IMR-90 (cell line): ENCODE results near the gene NDUFB2. TPM values are rescaled to one million over a fixed set of nuclear protein-coding genes. Genes with fewer than 3 reads are reported as not detected.

ENCODE experiments used
- ATAC-seq: fragments of 200-7000 bp; cut with Tn5 transposase; 2 replicates; pipeline ENCODE4 v1.9.1; 2020; ENCODE audit warnings: low read depth, mild to moderate bottlenecking, moderate library complexity
- BruUV-seq: library from RNA; stranded (reverse); fragments of 400-500 nt; replicated peaks from 2 replicates; lab custom pipeline; 2021; lab: Mats Ljungman, UMichigan
- CTCF ChIA-PET: fragments of 300-600 bp; formaldehyde crosslinking; extraction: SDS; loops from one replicate; lab custom pipeline; 2021; ENCODE audit warnings: antibody characterized with exemption; lab: Yijun Ruan, JAX
- POLR2A ChIA-PET: fragments of 300-600 bp; sonication (Branson Sonifier 250); formaldehyde crosslinking; loops from one replicate; lab custom pipeline; 2022; ENCODE audit warnings: antibody characterized with exemption; ENCODE audit not compliant: unreplicated experiment; lab: Charles Lee
- DNase-seq: peaks from one replicate; pipeline ENCODE4 v3.0.0; 2013
- H2AFZ ChIP-seq: replicated peaks from 2 replicates; pipeline ENCODE3; 2013; ENCODE audit warnings: low read length, mild to moderate bottlenecking; ENCODE audit not compliant: poor library complexity
- H2AK5ac ChIP-seq: 2 replicates; pipeline ENCODE4 v1.6.1; 2013; ENCODE audit warnings: low read depth, low read length, inconsistent platforms
- H2AK9ac ChIP-seq: replicated peaks from 2 replicates; pipeline ENCODE3; 2013; ENCODE audit warnings: mild to moderate bottlenecking, low read depth, low read length, moderate library complexity; ENCODE audit not compliant: poor library complexity
- H2BK120ac ChIP-seq: 2 replicates; pipeline ENCODE4 v1.6.1; 2013; ENCODE audit warnings: low read depth, low read length, inconsistent platforms
- H2BK15ac ChIP-seq: 3 replicates; pipeline ENCODE4 v1.6.1; 2013; ENCODE audit warnings: low read depth, low read length, inconsistent platforms
- H2BK20ac ChIP-seq: 2 replicates; pipeline ENCODE4 v1.6.1; 2013; ENCODE audit warnings: low read depth, mild to moderate bottlenecking, inconsistent platforms, low read length, moderate library complexity
- H2BK5ac ChIP-seq: 2 replicates; pipeline ENCODE4 v1.6.1; 2013; ENCODE audit warnings: mild to moderate bottlenecking, low read depth, low read length, inconsistent platforms; ENCODE audit not compliant: poor library complexity, severe bottlenecking
- H3K14ac ChIP-seq: replicated peaks from 2 replicates; pipeline ENCODE4 v1.6.1; 2013; ENCODE audit warnings: low read depth, low read length, inconsistent platforms
- H3K18ac ChIP-seq: 2 replicates; pipeline ENCODE4 v1.6.1; 2013; ENCODE audit warnings: low read depth, low read length, control low read depth
- H3K23ac ChIP-seq: 2 replicates; pipeline ENCODE4 v1.6.1; 2013; ENCODE audit warnings: low read depth, low read length, inconsistent platforms
- H3K27ac ChIP-seq: 2 replicates; pipeline ENCODE4 v1.5.1; 2013; ENCODE audit warnings: mild to moderate bottlenecking, control low read depth, low read length; ENCODE audit not compliant: insufficient read depth
- H3K27me3 ChIP-seq: 2 replicates; pipeline ENCODE4 v1.6.1; 2013; ENCODE audit warnings: low read length; ENCODE audit not compliant: control insufficient read depth, insufficient read depth
- H3K36me3 ChIP-seq: 2 replicates; pipeline ENCODE4 v1.6.1; 2013; ENCODE audit warnings: low read length, mixed read lengths; ENCODE audit not compliant: control insufficient read depth, insufficient read depth
- H3K4ac ChIP-seq: 2 replicates; pipeline ENCODE4 v1.6.1; 2013; ENCODE audit warnings: low read depth, low read length, inconsistent platforms
- H3K4me1 ChIP-seq: 2 replicates; pipeline ENCODE4 v1.6.1; 2013; ENCODE audit warnings: low read length, mixed read lengths; ENCODE audit not compliant: control insufficient read depth, insufficient read depth
- H3K4me2 ChIP-seq: 2 replicates; pipeline ENCODE4 v1.6.1; 2013; ENCODE audit warnings: low read depth, mild to moderate bottlenecking, control low read depth, low read length, moderate library complexity
- H3K4me3 ChIP-seq: 2 replicates; pipeline ENCODE4 v1.5.1; 2013; ENCODE audit warnings: low read depth, mild to moderate bottlenecking, control low read depth, low read length, moderate library complexity; ENCODE audit not compliant: insufficient read depth
- H3K56ac ChIP-seq: 2 replicates; pipeline ENCODE4 v1.6.1; 2013; ENCODE audit warnings: low read length, inconsistent platforms; ENCODE audit not compliant: insufficient read depth; ENCODE audit errors: extremely low read depth
- H3K79me1 ChIP-seq, 2 experiments: 2 replicates each; pipeline ENCODE4 v1.6.1; 2013; ENCODE audit warnings: low read length in 2 of 2, inconsistent platforms in 1 of 2, low read depth in 1 of 2
- H3K9ac ChIP-seq: 2 replicates; pipeline ENCODE4 v1.6.1; 2013; ENCODE audit warnings: low read depth, low read length, control low read depth
- H3K9me1 ChIP-seq: 2 replicates; pipeline ENCODE4 v1.6.1; 2013; ENCODE audit warnings: low read length, inconsistent platforms; ENCODE audit not compliant: insufficient read depth
- H3K9me3 ChIP-seq: 2 replicates; pipeline ENCODE4 v1.6.1; 2013; ENCODE audit warnings: low read length; ENCODE audit not compliant: control insufficient read depth, insufficient read depth
- H4K20me1 ChIP-seq: 2 replicates; pipeline ENCODE4 v1.6.1; 2013; ENCODE audit warnings: low read length, inconsistent platforms; ENCODE audit not compliant: insufficient read depth
- H4K5ac ChIP-seq: 2 replicates; pipeline ENCODE4 v1.6.1; 2013; ENCODE audit warnings: mild to moderate bottlenecking, low read depth, low read length, control low read depth
- H4K8ac ChIP-seq, 2 experiments: 2 replicates each; pipeline ENCODE4 v1.6.1; 2013; ENCODE audit warnings: low read depth in 2 of 2, low read length in 2 of 2, control low read depth in 1 of 2, inconsistent platforms in 1 of 2
- H4K91ac ChIP-seq: 2 replicates; pipeline ENCODE4 v1.6.1; 2013; ENCODE audit warnings: low read depth, low read length, inconsistent platforms; ENCODE audit not compliant: insufficient read depth
- BHLHE40 ChIP-seq: fragments of 150-350 bp; IDR thresholded peaks from 2 replicates; pipeline ENCODE4 v1.6.1; 2016; ENCODE audit warnings: mild to moderate bottlenecking, low read depth, low read length
- CEBPB ChIP-seq: IDR thresholded peaks from 2 replicates; pipeline ENCODE4 v1.6.1; 2012; ENCODE audit warnings: low read depth, low read length, improper control_type of control experiment
- CHD1 ChIP-seq: IDR thresholded peaks from 2 replicates; pipeline ENCODE4 v1.6.1; 2012; ENCODE audit warnings: low read depth, low read length, improper control_type of control experiment
- FOS ChIP-seq: fragments of 150-350 bp; IDR thresholded peaks from 2 replicates; pipeline ENCODE4 v1.6.1; 2016; ENCODE audit warnings: low read depth, low read length
- MAFK ChIP-seq: IDR thresholded peaks from 2 replicates; pipeline ENCODE4 v1.6.1; 2012; ENCODE audit warnings: low read depth, low read length, improper control_type of control experiment
- MAZ ChIP-seq: IDR thresholded peaks from 2 replicates; pipeline ENCODE4 v1.6.1; 2012; ENCODE audit warnings: low read depth, mild to moderate bottlenecking, low read length, improper control_type of control experiment, moderate library complexity, borderline replicate concordance
- POLR2A ChIP-seq: IDR thresholded peaks from 2 replicates; pipeline ENCODE4 v1.6.1; 2012; ENCODE audit warnings: mild to moderate bottlenecking, low read depth, low read length
- RCOR1 ChIP-seq: IDR thresholded peaks from 2 replicates; pipeline ENCODE4 v1.6.1; 2012; ENCODE audit warnings: mild to moderate bottlenecking, low read length, improper control_type of control experiment; ENCODE audit not compliant: insufficient replicate concordance
- RFX5 ChIP-seq: IDR thresholded peaks from 2 replicates; pipeline ENCODE4 v1.8.0; 2012; ENCODE audit warnings: low read depth, mild to moderate bottlenecking, low read length, moderate library complexity
- SMC3 ChIP-seq: fragments of 150-350 bp; IDR thresholded peaks from 2 replicates; pipeline ENCODE4 v1.6.1; 2016; ENCODE audit warnings: low read depth, mild to moderate bottlenecking, antibody characterized with exemption, low read length, moderate library complexity
- USF2 ChIP-seq: fragments of 150-350 bp; IDR thresholded peaks from 2 replicates; pipeline ENCODE4 v1.6.1; 2017; ENCODE audit warnings: mild to moderate bottlenecking, antibody characterized with exemption, low read length, low read depth
- WGBS, 2 experiments: methylation state at CpG; one replicate each; pipeline versions ENCODE4 v1.1.5 to v1.1.7; 2013; ENCODE audit warnings: missing lambda C conversion rate in 2 of 2; ENCODE audit not compliant: insufficient read length in 1 of 2; ENCODE audit errors: extremely low coverage in 2 of 2; 5-methylcytosine and 5-hydroxymethylcytosine counted together
- dilution Hi-C: fragments of 300-500 bp; cut with HindIII; formaldehyde crosslinking; loops from one replicate; pipeline ENCODE4 v1.14.3; 2018; ENCODE audit warnings: low sequenced_read_pairs; ENCODE audit not compliant: unreplicated experiment
- in situ Hi-C: fragments of 300-500 bp; cut with MboI; formaldehyde crosslinking; loops from 3 replicates; pipeline ENCODE4 v1.14.3; 2019; ENCODE audit warnings: low sequenced_read_pairs, inconsistent platforms, mixed read lengths
- intact Hi-C: fragments of 100-400 bp; cut with micrococcal nuclease; formaldehyde crosslinking; loops from 2 replicates; pipeline ENCODE4 v1.10.0; 2022
- polyA plus RNA-seq, 3 experiments: library from polyadenylated mRNA; depleted of rRNA; stranded (reverse); fragments of >200 nt; gene quantifications; 2 replicates each; pipeline ENCODE4 v1.2.3, GENCODE V29; 2012; ENCODE audit warnings: low replicate concordance in 1 of 3
- total RNA-seq: library from RNA; depleted of rRNA; stranded (reverse); fragments of >200 nt; gene quantifications from 2 replicates; pipeline ENCODE4 v1.2.3, GENCODE V29; 2012
- TF ChIP-seq, protein P1 (sequence below): conservative IDR thresholded peaks from 2 replicates; pipeline ENCODE4 v1.5.1; 2012; ENCODE audit warnings: mild to moderate bottlenecking, low read depth, low read length, improper control_type of control experiment

NDUFB2 gene
- total and polyA plus RNA-seq, 2 of the 4 experiments (the other 2 are of a cell fraction) = 81.7 to 143 TPM

GRCh38 chr7:140653319-140654108 lies 43.0 kb upstream of the NDUFB2 start:
- no peak overlapping the region for H3K4me3 ChIP-seq
- no peak overlapping the region; the same call in 1 of the 2 replicates for H3K4me2 ChIP-seq
- 0 out of 2 replicates have a peak, but pooled peaks cover 3% of the 10 kb centered on the region for H3K9me1 ChIP-seq
- H4K8ac ChIP-seq = peak overlapping the region in 1 of 2 experiments; percentile 53; a peak in 1 of 4 replicates
- H3K9me3 ChIP-seq = no peaks in the 10 kb centered on the region
- 0% methylated on average over 5 of the region's 15 CpGs; no CpG with 5 or more reads in 1 of the 2 experiments for WGBS, 2 experiments
- H3K56ac ChIP-seq = no peak overlapping the region
- H3K18ac ChIP-seq = peak overlapping the region; percentile 52; the same call in 1 of the 2 replicates
- H4K91ac ChIP-seq = peak overlapping the region; percentile 38; the same call in 1 of the 2 replicates
- H3K27me3 ChIP-seq = no peaks in the 10 kb centered on the region
- intact Hi-C loops (loop anchor here (1.0 kb wide), 2 partner anchors 135 to 178 kb away; no protein-coding TSS in a partner anchor), in situ Hi-C loops (loop anchor here (5.0 kb wide), 2 partner anchors 131 to 176 kb away; partner anchors contain the start of gene MKRN1), dilution Hi-C loops (no loop called here)
- H4K20me1 ChIP-seq = no peaks in the 10 kb centered on the region
- H2BK15ac ChIP-seq = no peak overlapping the region
- H3K4me1 ChIP-seq = peaks cover 11% of the 10 kb centered on the region
- H3K36me3 ChIP-seq = no peaks in the 10 kb centered on the region
- no TSS peak for BruUV-seq
- H3K23ac ChIP-seq = no peak overlapping the region
- H3K4ac ChIP-seq = peak overlapping the region; percentile 40
- no peaks in the 10 kb centered on the region for H3K79me1 ChIP-seq
- H2AK5ac ChIP-seq = no peak overlapping the region; the same call in 1 of the 2 replicates
- H3K14ac ChIP-seq = no peak overlapping the region; the same call in 1 of the 2 replicates
- peak overlapping the region; percentile 12; the same call in 1 of the 2 replicates for H3K9ac ChIP-seq
- ATAC-seq (peak; percentile 82), DNase-seq (peak; percentile 86)
- peak overlapping the region; percentile 62 for H2BK120ac ChIP-seq
- peak overlapping the region; percentile 85 for H2AFZ ChIP-seq
- POLR2A ChIA-PET = interaction anchor here (0.6 kb wide), 1 partner anchor 174 kb away, joined by 3 read pairs; no protein-coding TSS in a partner anchor
- H2BK20ac ChIP-seq = 0 out of 2 replicates have a peak overlapping the region, but pooled peaks have one; percentile 18
- CTCF ChIA-PET = interaction anchor here (0.5 to 1.2 kb wide), 4 partner anchors 46 to 609 kb away, joined by 3 read pairs; no protein-coding TSS in a partner anchor
- peak overlapping the region; percentile 42; the same call in 1 of the 2 replicates for H4K5ac ChIP-seq
- H2BK5ac ChIP-seq = no peak overlapping the region
- H3K27ac ChIP-seq = no peak overlapping the region
- H2AK9ac ChIP-seq = peak overlapping the region; percentile 23
- TF ChIP-seq RCOR1 (no peak), BHLHE40 (no peak), MAZ (no peak; the same call in 1 of the 2 replicates), SMC3 (peak; percentile 97), RFX5 (no peak), CEBPB (no peak), FOS (no peak), CHD1 (no peak), MAFK (no peak), POLR2A (0 out of 2 replicates have a peak, but pooled peaks have one; percentile 42), USF2 (peak; percentile 17; the same call in 1 of the 2 replicates)
- TF ChIP-seq, protein P1, sequence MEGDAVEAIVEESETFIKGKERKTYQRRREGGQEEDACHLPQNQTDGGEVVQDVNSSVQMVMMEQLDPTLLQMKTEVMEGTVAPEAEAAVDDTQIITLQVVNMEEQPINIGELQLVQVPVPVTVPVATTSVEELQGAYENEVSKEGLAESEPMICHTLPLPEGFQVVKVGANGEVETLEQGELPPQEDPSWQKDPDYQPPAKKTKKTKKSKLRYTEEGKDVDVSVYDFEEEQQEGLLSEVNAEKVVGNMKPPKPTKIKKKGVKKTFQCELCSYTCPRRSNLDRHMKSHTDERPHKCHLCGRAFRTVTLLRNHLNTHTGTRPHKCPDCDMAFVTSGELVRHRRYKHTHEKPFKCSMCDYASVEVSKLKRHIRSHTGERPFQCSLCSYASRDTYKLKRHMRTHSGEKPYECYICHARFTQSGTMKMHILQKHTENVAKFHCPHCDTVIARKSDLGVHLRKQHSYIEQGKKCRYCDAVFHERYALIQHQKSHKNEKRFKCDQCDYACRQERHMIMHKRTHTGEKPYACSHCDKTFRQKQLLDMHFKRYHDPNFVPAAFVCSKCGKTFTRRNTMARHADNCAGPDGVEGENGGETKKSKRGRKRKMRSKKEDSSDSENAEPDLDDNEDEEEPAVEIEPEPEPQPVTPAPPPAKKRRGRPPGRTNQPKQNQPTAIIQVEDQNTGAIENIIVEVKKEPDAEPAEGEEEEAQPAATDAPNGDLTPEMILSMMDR = peak; percentile 95
